Measurements from ENCODE around the gene RBM33.

The RBM33 gene

GRCh38 chr7:155643804-155644177 lies 670 bp upstream of the RBM33 start:
- Mint-ChIP-seq H3K27me3 (no peaks in the 10 kb centered on the region), H3K36me3 (peaks cover 33% of the 10 kb centered on the region), H3K4me1 (peaks cover 23% of the 10 kb centered on the region), H3K9me3 (peaks cover 4% of the 10 kb centered on the region), H3K27ac (peak overlapping the region; percentile 96), H3K4me3 (peak overlapping the region; percentile 92)
- DNase-seq (ENCODE audit: low spot score in 2 of 2) (no peak), ATAC-seq (ENCODE audit: low read depth) (peak; percentile 10)

DNA sequence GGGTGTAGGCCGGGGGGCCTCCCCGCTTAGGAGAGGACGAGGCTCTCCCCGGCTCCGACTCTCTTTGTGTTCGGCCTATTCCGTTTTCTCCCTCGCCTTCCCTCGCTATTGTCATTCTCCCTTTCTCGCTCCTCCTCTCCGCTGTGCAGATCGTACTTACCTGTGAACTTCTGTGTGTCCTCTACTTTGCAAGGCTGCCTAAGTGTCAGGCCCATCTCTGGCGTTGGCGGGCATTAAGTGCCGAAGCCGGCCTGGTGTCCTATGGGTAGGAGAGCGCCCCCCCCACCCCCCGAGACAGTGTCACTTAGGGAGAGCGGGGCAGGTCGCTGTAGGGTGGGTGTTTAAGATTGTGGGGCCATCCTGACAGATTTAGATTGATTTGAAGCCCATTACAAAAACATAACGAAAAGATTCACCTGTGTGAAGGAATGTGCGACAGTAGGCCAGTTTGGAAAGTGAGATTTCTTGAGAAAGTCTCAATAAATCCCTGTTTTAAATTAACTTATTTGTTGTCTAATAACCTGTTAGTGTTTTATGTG lies 579 bp downstream of the RBM33 start:
- H3K4me1 Mint-ChIP-seq, result peaks cover 28% of the 10 kb centered on the region
- H3K27ac Mint-ChIP-seq, result peak overlapping the region; percentile 96
- peak; percentile 46 for ATAC-seq (ENCODE audit: low read depth)
- peaks cover 6% of the 10 kb centered on the region for H3K9me3 Mint-ChIP-seq
- DNase-seq (ENCODE audit: low spot score in 2 of 2), result no peak
- H3K27me3 Mint-ChIP-seq, result no peaks in the 10 kb centered on the region
- peaks cover 38% of the 10 kb centered on the region for H3K36me3 Mint-ChIP-seq
- peak overlapping the region; percentile 92 for H3K4me3 Mint-ChIP-seq

DNA sequence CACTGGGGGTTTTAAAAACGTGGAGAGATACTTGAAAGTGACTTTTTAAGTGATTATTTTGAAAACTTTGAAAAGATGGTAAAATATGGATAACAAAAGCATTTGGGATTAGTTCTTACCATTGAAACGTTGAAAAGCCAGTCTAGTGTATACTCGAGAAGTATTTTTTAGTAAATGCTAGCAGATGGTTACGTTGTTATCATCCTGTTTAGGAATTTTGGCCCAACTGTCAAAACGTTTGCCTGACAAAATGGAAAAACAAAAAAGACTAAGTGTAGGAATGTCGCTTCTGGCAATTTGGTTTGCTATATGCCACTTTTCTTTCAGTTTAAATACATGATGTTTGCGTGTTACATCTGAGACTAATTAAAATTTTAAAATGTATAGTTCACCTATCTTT lies 1.2 kb downstream of the RBM33 start:
- DNase-seq (ENCODE audit: low spot score in 2 of 2) (no peak), ATAC-seq (ENCODE audit: low read depth) (no peak)
- no peaks in the 10 kb centered on the region for H3K27me3 Mint-ChIP-seq
- peak overlapping the region; percentile 92 for H3K4me3 Mint-ChIP-seq
- peak overlapping the region; percentile 96 for H3K27ac Mint-ChIP-seq
- H3K36me3 Mint-ChIP-seq, result peaks cover 38% of the 10 kb centered on the region
- H3K9me3 Mint-ChIP-seq, result peaks cover 6% of the 10 kb centered on the region
- H3K4me1 Mint-ChIP-seq, result peaks cover 33% of the 10 kb centered on the region

GRCh38 chr7:155646669-155647068 lies 2.2 kb downstream of the RBM33 start:
- no peak for ATAC-seq (ENCODE audit: low read depth)
- Mint-ChIP-seq H3K36me3 (peaks cover 34% of the 10 kb centered on the region), H3K27me3 (no peaks in the 10 kb centered on the region)

DNA sequence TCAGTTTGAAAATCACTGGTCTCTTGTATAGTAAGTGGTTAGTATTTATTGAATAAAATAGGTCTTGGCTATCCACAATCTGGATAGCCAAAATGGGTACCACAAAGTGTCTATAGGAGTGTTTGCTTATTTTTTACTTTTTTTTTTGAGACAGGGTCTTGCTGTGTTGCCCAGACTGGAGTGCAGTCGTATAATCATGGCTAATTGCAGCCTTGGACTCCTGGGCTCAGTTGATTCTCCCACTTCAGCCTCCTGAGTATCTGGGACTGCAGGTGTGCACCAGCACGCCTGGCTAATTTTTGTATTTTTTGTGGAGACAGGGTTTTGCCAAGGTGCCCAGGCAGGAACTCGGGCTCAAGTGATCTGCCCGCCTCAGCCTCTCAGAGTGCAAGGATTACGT lies 2.8 kb downstream of the RBM33 start:
- Mint-ChIP-seq H3K4me3 (no peak overlapping the region), H3K27me3 (no peaks in the 10 kb centered on the region), H3K27ac (no peak overlapping the region), H3K36me3 (peaks cover 29% of the 10 kb centered on the region), H3K9me3 (peaks cover 6% of the 10 kb centered on the region), H3K4me1 (peaks cover 42% of the 10 kb centered on the region)
- ATAC-seq (ENCODE audit: low read depth) (no peak), DNase-seq (ENCODE audit: low spot score in 2 of 2) (no peak)

More at GRCh38 chr7:155646669-155647068, 2.2 kb downstream of the RBM33 start:
- DNase-seq (ENCODE audit: low spot score in 2 of 2), result no peak
- Mint-ChIP-seq H3K9me3 (peaks cover 6% of the 10 kb centered on the region), H3K4me1 (peaks cover 38% of the 10 kb centered on the region), H3K27ac (peak overlapping the region; percentile 75), H3K4me3 (peak overlapping the region; percentile 45)

GRCh38 chr7:155647734-155648133 lies 3.3 kb downstream of the RBM33 start:
- Mint-ChIP-seq H3K27me3 (no peaks in the 10 kb centered on the region), H3K36me3 (peaks cover 28% of the 10 kb centered on the region), H3K9me3 (peaks cover 6% of the 10 kb centered on the region), H3K4me1 (peaks cover 46% of the 10 kb centered on the region), H3K27ac (peak overlapping the region; percentile 78), H3K4me3 (no peak overlapping the region)
- ATAC-seq (ENCODE audit: low read depth) (no peak), DNase-seq (ENCODE audit: low spot score in 2 of 2) (no peak)

GRCh38 chr7:155648752-155649339 lies 4.4 kb downstream of the RBM33 start:
- no peaks in the 10 kb centered on the region for H3K27me3 Mint-ChIP-seq
- ATAC-seq (ENCODE audit: low read depth) (no peak), DNase-seq (ENCODE audit: low spot score in 2 of 2) (no peak)
- peaks cover 6% of the 10 kb centered on the region for H3K9me3 Mint-ChIP-seq
- H3K4me1 Mint-ChIP-seq, result peaks cover 42% of the 10 kb centered on the region
- H3K36me3 Mint-ChIP-seq, result peaks cover 28% of the 10 kb centered on the region
- no peak overlapping the region for H3K27ac Mint-ChIP-seq
- no peak overlapping the region for H3K4me3 Mint-ChIP-seq

GRCh38 chr7:155649588-155649987 lies 5.1 kb downstream of the RBM33 start:
- Mint-ChIP-seq H3K4me3 (no peak overlapping the region), H3K4me1 (peaks cover 49% of the 10 kb centered on the region), H3K36me3 (peaks cover 28% of the 10 kb centered on the region), H3K27me3 (no peaks in the 10 kb centered on the region), H3K27ac (peak overlapping the region; percentile 10), H3K9me3 (peaks cover 6% of the 10 kb centered on the region)
- DNase-seq (ENCODE audit: low spot score in 2 of 2) (no peak), ATAC-seq (ENCODE audit: low read depth) (no peak)

- peak overlapping the region; percentile 14 for H3K27ac Mint-ChIP-seq
- peaks cover 6% of the 10 kb centered on the region for H3K9me3 Mint-ChIP-seq
- no peak overlapping the region for H3K4me3 Mint-ChIP-seq
- H3K4me1 Mint-ChIP-seq, result peaks cover 46% of the 10 kb centered on the region
- ATAC-seq (ENCODE audit: low read depth), result no peak
- H3K36me3 Mint-ChIP-seq, result peaks cover 27% of the 10 kb centered on the region
- no peak for DNase-seq (ENCODE audit: low spot score in 2 of 2)
- no peaks in the 10 kb centered on the region for H3K27me3 Mint-ChIP-seq
These were observed 8.0 kb downstream of the RBM33 start for GRCh38 chr7:155652156-155653114.

GRCh38 chr7:155653803-155654202 lies 9.3 kb downstream of the RBM33 start:
- Mint-ChIP-seq H3K9me3 (peaks cover 4% of the 10 kb centered on the region), H3K36me3 (peaks cover 18% of the 10 kb centered on the region), H3K27ac (peak overlapping the region; percentile 6), H3K27me3 (no peaks in the 10 kb centered on the region), H3K4me3 (no peak overlapping the region), H3K4me1 (peaks cover 43% of the 10 kb centered on the region)
- ATAC-seq (ENCODE audit: low read depth), result no peak
- DNase-seq (ENCODE audit: low spot score in 2 of 2), result no peak

DNA sequence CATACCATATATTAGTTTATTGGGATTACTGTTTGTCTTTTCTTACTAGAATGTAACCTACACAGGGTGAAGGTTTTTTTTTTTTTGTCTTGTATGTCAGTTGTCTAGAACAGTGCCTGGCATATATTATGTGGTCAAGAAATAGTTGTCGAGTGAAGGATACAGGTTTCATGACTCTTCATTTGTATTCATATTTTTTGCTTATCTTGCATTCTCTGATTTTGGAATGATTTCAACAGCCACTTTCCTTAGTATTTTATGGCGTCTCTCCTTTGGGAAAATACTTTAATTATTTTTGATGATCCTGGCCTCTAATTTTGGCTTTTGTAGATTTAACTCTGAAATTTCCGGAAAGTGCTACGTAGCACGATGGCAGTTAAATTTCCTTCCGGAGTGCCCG lies 12.4 kb downstream of the RBM33 start:
- no peak for ATAC-seq (ENCODE audit: low read depth)
- H3K9me3 Mint-ChIP-seq, result no peaks in the 10 kb centered on the region
- no peak overlapping the region for H3K27ac Mint-ChIP-seq
- no peaks in the 10 kb centered on the region for H3K27me3 Mint-ChIP-seq
- peaks cover 40% of the 10 kb centered on the region for H3K4me1 Mint-ChIP-seq
- no peak overlapping the region for H3K4me3 Mint-ChIP-seq
- no peak for DNase-seq (ENCODE audit: low spot score in 2 of 2)
- H3K36me3 Mint-ChIP-seq, result peaks cover 13% of the 10 kb centered on the region

DNA sequence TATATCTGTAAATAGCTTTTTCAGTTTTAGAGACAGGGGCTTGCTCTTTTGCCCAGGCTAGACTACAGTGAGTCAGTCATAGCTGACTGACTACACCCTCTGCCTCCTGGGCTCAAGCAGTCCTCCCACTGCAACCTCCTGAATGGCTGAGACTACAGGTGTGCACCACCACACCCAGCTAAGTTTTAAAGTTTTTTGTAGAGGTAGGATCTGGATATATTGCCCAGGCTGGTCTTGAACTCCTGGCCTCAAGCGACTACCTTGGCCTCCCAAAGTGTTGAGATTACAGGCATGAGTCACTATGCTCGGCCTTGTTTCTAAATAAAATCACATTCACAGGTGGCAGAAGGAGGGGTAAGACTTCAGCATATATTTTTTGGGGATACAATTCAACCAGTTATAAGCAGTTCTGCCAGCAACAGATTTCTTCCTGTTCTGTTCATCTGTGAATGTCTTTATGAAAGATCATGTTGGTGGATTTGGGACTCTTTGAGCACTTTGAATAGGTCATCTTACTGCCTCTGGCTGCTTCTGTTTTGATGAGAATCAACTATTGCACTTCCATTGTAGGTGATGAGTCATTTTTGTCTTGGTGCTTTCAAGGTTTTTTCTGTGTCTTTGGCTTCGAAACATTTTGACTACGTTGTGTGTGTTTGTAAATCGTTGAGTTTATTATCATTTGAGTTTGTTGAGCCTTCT lies 15.7 kb downstream of the RBM33 start:
- Mint-ChIP-seq H3K9me3 (no peaks in the 10 kb centered on the region), H3K27me3 (no peaks in the 10 kb centered on the region), H3K36me3 (peaks cover 15% of the 10 kb centered on the region), H3K4me3 (no peak overlapping the region), H3K4me1 (peaks cover 38% of the 10 kb centered on the region), H3K27ac (no peak overlapping the region)
- DNase-seq (ENCODE audit: low spot score in 2 of 2) (no peak), ATAC-seq (ENCODE audit: low read depth) (no peak)

- no peak overlapping the region for H3K27ac Mint-ChIP-seq
- peaks cover 20% of the 10 kb centered on the region for H3K36me3 Mint-ChIP-seq
These were observed 16.3 kb downstream of the RBM33 start for GRCh38 chr7:155660758-155661093.

More at GRCh38 chr7:155660758-155661093, 16.3 kb downstream of the RBM33 start:
- no peaks in the 10 kb centered on the region for H3K9me3 Mint-ChIP-seq
- no peak for DNase-seq (ENCODE audit: low spot score in 2 of 2)
- no peak overlapping the region for H3K4me3 Mint-ChIP-seq
- ATAC-seq (ENCODE audit: low read depth), result no peak
- peaks cover 43% of the 10 kb centered on the region for H3K4me1 Mint-ChIP-seq
- no peaks in the 10 kb centered on the region for H3K27me3 Mint-ChIP-seq

Data from memory B cell (primary cell).